GM19452 (cell line): ENCODE results near the gene BRD2.
A peak's percentile ranks its signal among the peaks of the same experiment; 100 is the strongest.

Source experiments
- ATAC-seq: cut with Tn5 transposase; IDR thresholded peaks from one replicate; pipeline ENCODE4 v1.9.1; 2021; ENCODE audit not compliant: unreplicated experiment

The BRD2 gene

GRCh38 chr6:33023536-33023935 lies 55.1 kb downstream of the BRD2 start:
- ATAC-seq = no peak

- ATAC-seq = no peak
These were observed 56.1 kb downstream of the BRD2 start for GRCh38 chr6:33024521-33024920.

DNA sequence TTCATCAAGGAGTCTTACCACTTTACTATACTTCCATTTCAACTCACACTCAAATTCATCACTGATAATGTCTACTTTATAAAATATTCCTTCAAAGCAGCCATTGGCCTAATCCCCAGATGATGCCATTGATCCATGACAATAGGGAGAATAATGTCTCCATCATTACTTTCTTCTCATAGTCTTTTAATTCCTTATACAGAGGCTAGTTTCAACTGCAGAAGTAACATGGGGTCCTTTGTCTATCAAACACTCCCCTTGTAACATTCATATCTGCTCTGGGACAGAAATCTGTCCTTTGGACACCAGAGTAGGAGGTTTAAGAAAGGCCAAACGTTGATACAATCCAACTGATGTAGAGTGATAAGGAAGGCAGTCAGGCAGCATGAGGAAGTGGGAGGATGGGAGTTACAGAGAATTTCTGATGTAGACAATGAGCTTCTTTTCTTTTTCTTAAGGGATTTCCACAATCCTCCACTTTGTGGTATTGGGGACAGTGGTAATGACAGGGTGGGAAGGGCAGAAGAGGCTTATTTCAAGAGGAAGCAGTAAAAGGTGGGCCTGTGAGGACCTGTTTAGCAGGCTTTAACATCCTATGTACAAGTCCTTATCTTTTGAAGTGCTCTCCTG lies 59.9 kb downstream of the BRD2 start:
- ATAC-seq = peak; percentile 1

GRCh38 chr6:33029328-33030184 lies 61.2 kb downstream of the BRD2 start:
- peak; percentile 59 for ATAC-seq

- ATAC-seq = no peak
These were observed 61.9 kb downstream of the BRD2 start for GRCh38 chr6:33030245-33030644.
